ENCODE measurements around the gene PARVG.

PARVG gene

GRCh38 chr22:44157916-44158618, 22.7 kb upstream of the PARVG start:
- no peak for DNase-seq

- no peak for DNase-seq
Measured at GRCh38 chr22:44158816-44159215, 21.9 kb upstream of the PARVG start.

- no peak for DNase-seq
Measured at GRCh38 chr22:44159221-44159620, 21.5 kb upstream of the PARVG start.

DNA sequence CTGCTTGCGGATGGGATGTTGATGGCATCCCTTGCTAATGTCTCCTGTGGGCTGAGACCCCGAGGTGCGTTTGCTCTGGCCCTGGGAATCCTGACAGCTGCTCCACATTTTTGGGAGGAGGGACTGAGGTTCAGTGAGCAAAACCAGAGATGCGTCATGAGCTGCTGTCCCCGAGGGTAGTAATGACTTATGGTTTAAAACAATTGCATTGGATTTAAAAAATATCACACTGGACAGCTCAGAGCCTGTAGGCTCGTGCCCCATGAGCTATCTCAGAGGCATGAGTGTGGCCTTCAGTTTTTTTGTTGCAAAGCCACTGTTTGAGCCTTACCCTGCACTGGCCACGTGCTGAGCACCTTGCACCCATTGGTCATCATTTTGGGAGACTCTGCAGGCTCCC, 20.9 kb upstream of the PARVG start:
- DNase-seq = no peak

- no peak for DNase-seq
Measured at GRCh38 chr22:44160421-44160820, 20.3 kb upstream of the PARVG start.

DNA sequence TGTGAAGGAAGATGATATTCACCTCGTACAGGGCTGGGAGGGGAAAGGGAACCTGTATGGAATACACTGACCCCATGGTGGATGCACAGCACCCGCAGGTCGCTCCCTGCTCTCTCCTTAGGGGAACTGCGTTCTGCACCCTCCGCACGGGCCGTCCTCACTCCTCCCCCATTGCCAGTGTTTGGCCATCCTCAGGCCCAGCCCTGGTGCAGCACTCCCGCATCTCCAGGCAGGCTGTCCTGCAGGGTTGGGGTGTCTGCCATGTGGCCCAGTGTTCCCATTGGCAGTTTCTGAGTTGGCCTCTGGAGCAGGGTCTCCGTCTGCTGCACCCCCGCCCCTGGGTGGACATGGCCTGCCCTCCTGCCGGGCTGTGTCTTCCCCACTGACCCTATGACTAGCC, 19.1 kb upstream of the PARVG start:
- no peak for DNase-seq

- no peak for DNase-seq
Measured at GRCh38 chr22:44162960-44163359, 17.8 kb upstream of the PARVG start.

DNA sequence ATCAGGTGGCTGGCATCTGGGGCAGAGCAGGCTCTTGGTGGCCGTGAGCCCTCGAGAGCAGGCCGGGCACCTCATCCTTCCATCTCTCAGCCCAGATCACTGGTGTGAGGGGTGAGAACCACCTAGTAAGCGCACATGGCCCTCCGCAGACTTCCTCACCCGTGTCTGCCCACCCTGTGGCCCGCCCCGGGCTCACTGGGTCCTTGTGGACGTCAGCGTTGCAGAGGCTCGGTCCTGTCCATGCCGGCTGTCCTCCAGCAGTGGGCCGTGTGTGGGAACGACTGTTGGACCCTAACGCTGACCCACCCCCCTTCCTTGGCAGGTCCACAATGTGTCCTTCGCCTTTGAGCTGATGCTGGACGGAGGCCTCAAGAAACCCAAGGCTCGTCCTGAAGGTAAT, 17.2 kb upstream of the PARVG start:
- DNase-seq = no peak

DNA sequence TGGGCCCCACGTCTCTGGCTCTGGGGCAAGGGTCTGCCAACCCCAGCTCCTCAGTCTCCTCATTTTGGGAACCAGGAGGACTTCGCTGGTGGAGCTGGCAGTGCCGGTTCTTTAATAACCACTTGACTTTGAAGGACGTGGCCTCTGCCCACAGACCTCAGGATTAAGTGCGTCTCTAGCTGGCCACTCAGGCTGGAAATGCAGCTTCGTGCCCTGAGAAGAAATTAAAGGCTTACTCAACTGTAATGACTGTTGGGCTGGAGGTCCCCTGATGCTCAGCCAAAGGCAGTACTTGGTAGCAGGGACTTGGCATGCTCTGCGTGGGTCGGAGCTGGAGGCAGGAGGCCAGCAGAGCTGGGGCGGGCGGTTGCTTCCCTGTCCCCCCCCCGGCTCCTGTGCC, 16.7 kb upstream of the PARVG start:
- DNase-seq = no peak

- no peak for DNase-seq
Measured at GRCh38 chr22:44165286-44165874, 15.3 kb upstream of the PARVG start.

DNA sequence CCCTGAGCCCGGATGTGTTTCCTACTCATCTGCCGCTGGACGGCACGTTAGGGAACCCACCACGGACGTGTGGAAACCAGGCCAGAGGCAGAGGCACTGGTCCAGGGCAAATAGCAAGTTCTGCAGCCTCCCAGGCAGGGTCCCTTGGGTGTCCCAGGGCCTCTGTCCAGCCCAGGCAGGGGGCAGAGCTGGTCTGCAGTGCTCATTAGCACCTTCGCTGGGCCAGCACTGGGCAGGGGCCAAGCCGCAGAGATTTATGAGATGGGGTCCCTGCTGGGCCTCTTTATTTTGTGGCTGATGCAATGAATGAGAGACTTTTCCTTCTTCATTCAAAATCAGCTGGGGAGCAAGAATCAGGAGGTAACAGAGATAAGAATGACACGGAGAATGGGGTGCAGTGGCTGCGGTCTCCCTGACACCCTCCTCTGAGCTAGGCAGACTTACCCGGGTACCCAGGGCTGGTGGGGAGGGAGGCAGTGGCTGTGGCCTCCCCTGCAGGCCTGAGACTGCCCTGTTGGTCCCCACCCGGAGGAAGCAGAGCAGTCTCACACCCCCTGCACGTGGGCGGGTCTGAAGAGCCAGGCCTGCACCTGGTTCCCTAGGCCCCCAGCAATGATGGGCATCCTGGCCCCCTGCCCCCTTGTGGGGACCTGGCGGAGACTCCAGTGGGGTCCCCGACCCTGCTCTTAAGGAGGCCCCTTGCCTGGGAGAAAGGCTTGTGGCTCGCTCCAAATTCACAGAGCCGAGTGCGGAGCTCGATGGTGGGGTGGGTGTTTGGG, 14.0 kb upstream of the PARVG start:
- no peak for DNase-seq

- DNase-seq = no peak
Measured at GRCh38 chr22:44167501-44167900, 13.2 kb upstream of the PARVG start.

DNA sequence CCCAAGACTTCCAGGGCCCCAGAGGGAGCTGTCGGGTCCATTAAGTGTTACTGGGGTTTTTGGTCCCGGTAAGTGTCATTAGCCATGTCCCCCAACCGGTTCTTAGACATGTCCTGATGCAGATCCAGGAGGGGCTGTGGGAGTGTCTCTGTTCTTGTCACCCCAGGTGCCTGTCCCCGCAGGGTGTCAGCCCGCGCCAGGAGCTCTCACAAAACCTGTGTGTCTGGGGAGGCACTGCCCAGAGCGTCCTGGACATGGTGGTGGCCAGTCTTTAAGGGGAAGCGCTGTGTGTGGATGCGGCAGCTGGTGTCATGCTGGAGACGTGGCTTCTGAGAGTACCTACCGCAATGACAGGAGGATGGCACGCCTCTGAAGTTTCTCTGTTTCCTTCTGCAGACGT, 12.5 kb upstream of the PARVG start:
- DNase-seq = no peak

DNA sequence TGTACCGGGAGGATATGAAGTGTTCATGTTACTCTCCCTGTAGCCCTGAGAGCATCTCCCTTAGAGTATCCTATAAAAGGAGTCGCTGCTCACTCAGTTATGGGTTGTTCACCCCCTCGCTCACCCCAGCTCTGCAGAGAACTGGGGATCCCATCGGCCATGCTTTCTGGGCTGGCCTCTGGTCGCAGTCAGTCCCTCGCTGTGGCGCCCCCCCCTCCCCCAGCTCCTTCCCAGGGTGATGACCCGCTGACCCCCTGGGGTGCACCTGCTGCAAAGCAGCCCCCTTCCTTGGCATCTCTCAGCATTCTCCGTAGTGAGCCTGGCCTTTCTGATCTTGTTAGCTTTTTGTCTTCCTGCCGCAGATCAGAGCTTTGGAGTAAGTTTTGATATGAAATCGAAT, 10.3 kb upstream of the PARVG start:
- no peak for DNase-seq

DNA sequence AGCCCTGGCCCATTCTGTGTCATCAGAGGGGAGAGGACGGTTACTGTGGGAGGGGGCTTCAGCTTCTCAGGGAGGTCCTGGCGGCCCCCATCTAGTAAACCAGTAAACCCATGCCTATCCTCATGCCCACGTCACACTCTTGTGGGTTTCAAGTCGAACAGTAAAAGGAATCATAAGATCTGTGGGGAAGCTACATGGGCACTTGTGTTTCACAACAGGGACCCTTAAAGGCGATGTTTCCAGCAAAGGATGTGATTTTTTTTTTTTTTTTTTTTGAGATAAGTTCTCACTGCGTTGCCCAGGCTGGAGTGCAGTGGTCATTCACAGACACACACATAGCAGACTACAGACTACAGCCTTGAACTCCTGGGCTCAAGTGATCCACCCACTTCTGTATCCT, 9.2 kb upstream of the PARVG start:
- no peak for DNase-seq

GRCh38 chr22:44172370-44173108, 8.2 kb upstream of the PARVG start:
- peak; percentile 64 for DNase-seq

DNA sequence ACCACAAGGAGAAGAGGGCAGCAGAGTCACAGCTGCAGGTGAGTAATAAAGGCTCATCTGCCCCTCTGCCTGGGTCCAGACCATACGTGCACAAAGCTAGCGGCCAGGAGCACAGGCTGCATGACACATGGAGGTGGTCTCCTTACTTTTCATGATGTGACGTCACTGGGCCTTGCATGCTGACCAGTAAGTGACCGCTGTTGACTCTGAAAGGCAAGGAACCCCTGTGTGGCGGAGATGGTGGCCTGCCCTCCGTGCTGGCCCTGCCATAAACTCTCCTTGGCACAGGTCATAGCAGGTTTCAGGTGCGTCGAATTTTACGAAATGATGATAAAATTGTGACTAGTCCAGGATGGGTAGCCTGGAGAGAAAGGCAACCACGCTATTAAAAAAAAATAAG, 7.6 kb upstream of the PARVG start:
- DNase-seq = no peak

- DNase-seq = no peak
Measured at GRCh38 chr22:44175676-44176075, 5.0 kb upstream of the PARVG start.

GRCh38 chr22:44179196-44179988, 1.3 kb upstream of the PARVG start:
- DNase-seq = no peak

DNA sequence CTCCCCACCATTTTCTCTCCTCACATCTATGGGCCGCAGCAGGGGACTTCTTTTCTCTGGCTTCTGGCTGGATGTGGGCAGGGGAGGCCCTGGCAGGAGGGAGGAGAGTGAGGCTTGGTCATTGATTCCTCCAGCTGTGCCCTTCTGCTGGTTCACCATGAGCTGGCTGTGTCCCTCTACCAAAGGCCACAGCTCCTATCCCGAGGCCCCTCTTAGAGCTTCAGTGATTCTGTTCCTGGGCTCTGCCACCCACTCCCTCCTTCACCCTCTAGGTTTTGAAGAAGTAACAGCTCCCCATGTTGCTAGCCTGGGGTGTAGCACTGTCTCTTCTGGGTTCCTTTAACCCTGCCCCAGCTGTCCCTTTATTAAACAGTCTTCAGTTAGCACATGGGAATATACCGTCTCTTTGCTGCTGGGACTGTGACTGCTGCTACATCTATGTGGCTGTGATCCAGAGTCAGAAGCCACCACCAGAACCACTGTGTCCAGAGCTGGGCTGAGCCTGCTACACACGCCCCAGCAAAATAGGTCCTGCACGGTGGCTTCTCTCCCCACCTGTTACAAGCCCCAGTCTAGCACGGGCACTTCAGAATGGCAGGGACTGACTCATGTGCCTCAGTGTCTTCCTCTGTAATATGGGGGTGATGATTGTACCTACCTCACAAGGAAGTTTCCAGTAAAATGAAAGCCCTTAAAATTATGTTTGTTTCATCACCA, 578 bp upstream of the PARVG start:
- no peak for DNase-seq

GRCh38 chr22:44181033-44181911, 547 bp downstream of the PARVG start:
- no peak for DNase-seq
